ENCODE data around the gene TMEM138. TPM values are rescaled to one million over a fixed set of nuclear protein-coding genes. Genes with fewer than 3 reads are reported as not detected.

The TMEM138 gene
- total and polyA plus RNA-seq, 2 of the 13 experiments (the other 11 are each of a cell fraction or from before 2014, with no cell fraction given) = 43.5 to 61.0 TPM

DNA sequence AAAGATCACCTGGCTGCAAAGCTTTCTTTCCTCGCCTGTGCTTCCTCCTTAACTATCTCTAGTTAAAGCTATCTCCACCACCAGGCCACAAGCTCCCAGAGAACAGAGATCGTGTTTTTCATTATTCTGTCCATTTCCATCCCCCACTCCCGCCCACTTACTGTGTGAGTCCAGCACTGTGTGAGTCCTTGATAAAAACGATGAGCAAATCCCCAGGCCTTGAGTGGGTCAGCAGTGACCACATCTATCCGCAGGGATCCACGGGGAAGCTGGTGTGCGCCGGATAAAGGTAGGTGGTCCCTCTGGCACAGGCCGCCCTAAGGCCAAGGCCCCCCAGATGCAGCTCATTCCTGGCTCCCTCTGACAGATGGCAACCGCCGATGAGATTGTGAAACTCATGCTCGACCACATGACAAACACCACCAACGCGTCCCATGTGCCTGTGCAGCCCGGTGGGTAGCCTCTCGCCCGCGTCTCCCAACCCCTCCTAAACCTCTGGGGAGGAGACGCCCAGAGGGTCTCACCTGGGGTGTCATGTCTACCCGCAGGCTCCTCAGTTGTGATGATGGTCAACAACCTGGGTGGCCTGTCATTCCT is 19.9 kb upstream of the TMEM138 start:
- Histone ChIP-seq H3K27me3 (ENCODE audit: control insufficient read depth in 1 of 2, insufficient read depth in 2 of 2, low read length in 2 of 2) (no peaks in the 10 kb centered on the region), H4K20me1 (ENCODE audit: insufficient read depth, low read length) (peaks cover 7% of the 10 kb centered on the region; the same call in 1 of the 2 replicates), H3K4me1 (ENCODE audit: insufficient read depth, low read length) (peaks cover 2% of the 10 kb centered on the region), H3K27ac (ENCODE audit: extremely low read length, insufficient read depth, low read length) (no peak overlapping the region), H2AFZ (ENCODE audit: low read length) (no peak overlapping the region), H3K4me2 (ENCODE audit: low read depth, low read length) (no peak overlapping the region), H3K36me3 (replicated peaks in 1 of 2; ENCODE audit: control insufficient read depth in 1 of 2, insufficient read depth in 2 of 2, low read length in 2 of 2) (peaks cover 54 to 90% of the 10 kb centered on the region in 2 experiments), H3K9me3 (ENCODE audit: low read length) (no peaks in the 10 kb centered on the region), H3K79me2 (ENCODE audit: insufficient read depth, low read length) (peaks cover 8% of the 10 kb centered on the region), H3K9ac (ENCODE audit: insufficient read depth, low read depth, low read length) (no peak overlapping the region), H3K4me3 (replicated peaks in 1 of 3; ENCODE audit: insufficient read depth in 1 of 3, low read depth in 2 of 3, low read length in 3 of 3) (no peak overlapping the region)
- BruUV-seq (replicated peaks) = no TSS peak
- DNase-seq (ENCODE audit: low spot score) = no peak
- no peak for FAIRE-seq
- in situ Hi-C loops (cut with HindIII; ENCODE audit: extremely low pct_ligation_motif_present, low pct_unique_long_range_greater_than_20kb) = no loop called here
- TF ChIP-seq RBFOX2 (IDR thresholded peaks at IDR 0.05; ENCODE audit: low read depth, low read length) = 0 out of 2 replicates have a peak, but pooled peaks have one; percentile 32
- TF ChIP-seq, protein P1, sequence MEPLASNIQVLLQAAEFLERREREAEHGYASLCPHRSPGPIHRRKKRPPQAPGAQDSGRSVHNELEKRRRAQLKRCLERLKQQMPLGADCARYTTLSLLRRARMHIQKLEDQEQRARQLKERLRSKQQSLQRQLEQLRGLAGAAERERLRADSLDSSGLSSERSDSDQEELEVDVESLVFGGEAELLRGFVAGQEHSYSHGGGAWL (CRISPR knock-in tag; IDR thresholded peaks at IDR 0.05) = no peak
- peak; percentile 30 for TF ChIP-seq AGO2 (optimal IDR thresholded peaks at IDR 0.05; ENCODE audit: low read depth, low read length)
- no peak for ATAC-seq
- POLR2A ChIA-PET = interaction anchor here (1.7 kb wide), 1 partner anchor 19 kb away, joined by 4 read pairs; the partner anchor contains the start of genes CYB561A3 and TMEM138
- CTCF ChIA-PET (ENCODE audit: low intra/inter-chr PET ratio, low total read pairs) = no interaction called here
- intact Hi-C loops (cut with micrococcal nuclease; ENCODE audit: unreplicated experiment) = no loop called here
- WGBS (ENCODE audit: low lambda C conversion rate) = 98% methylated on average over 20 of the region's 20 CpGs

DNA sequence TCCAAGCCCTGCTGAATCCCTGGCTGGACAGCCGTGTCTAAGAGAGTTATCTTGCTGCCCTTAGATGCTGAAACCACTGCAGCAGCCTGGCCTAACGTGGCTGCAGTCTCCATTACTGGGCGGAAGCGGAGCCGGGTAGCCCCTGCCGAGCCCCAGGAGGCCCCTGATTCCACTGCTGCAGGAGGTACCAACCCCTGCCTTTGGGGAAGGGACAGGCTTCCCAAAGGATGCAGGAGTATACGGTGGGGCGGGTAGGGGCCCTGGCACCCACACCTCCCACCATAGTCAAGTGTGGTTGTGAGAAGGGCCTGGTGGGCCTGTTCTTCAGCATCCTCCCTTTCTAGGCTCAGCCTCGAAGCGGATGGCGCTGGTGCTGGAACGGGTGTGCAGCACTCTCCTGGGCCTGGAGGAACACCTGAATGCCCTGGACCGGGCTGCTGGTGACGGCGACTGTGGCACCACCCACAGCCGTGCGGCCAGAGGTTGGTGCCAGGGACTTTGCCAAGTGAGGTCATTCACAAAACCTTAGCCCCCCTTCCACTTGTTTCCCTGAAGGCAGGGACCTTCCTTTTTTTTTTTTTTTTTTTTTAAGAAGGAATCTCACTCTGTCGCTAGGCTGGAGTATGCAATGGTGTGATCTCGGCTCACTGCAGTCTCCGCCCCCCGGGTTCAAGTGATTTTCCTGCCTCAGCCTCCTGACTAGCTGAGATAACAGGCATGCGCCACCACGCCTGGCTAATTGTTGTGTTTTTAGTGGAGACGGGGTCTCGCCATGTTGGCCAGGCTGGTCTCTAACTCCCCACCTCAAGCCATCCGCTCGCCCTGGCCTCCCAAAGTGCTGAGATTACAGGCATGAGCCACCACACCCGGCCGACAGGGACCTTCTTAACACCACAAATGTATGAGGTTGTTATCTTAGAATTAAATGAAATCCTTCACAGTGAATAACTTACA is 18.1 kb upstream of the TMEM138 start:
- H3K9me3 ChIP-seq (ENCODE audit: low read length) = no peaks in the 10 kb centered on the region
- no peak overlapping the region for H3K4me3 ChIP-seq (replicated peaks in 1 of 3; ENCODE audit: insufficient read depth in 1 of 3, low read depth in 2 of 3, low read length in 3 of 3)
- H3K27ac ChIP-seq (ENCODE audit: extremely low read length, insufficient read depth, low read length) = no peak overlapping the region
- DNase-seq (ENCODE audit: low spot score) (no peak), FAIRE-seq (no peak), ATAC-seq (no peak)
- peaks cover 49 to 73% of the 10 kb centered on the region in 2 experiments for H3K36me3 ChIP-seq (replicated peaks in 1 of 2; ENCODE audit: control insufficient read depth in 1 of 2, insufficient read depth in 2 of 2, low read length in 2 of 2)
- ChIA-PET CTCF (ENCODE audit: low intra/inter-chr PET ratio, low total read pairs) (no interaction called here), POLR2A (no interaction called here)
- intact Hi-C loops (cut with micrococcal nuclease; ENCODE audit: unreplicated experiment) (no loop called here), in situ Hi-C loops (cut with HindIII; ENCODE audit: extremely low pct_ligation_motif_present, low pct_unique_long_range_greater_than_20kb) (no loop called here)
- no peak overlapping the region for H2AFZ ChIP-seq (ENCODE audit: low read length)
- H3K27me3 ChIP-seq (ENCODE audit: control insufficient read depth in 1 of 2, insufficient read depth in 2 of 2, low read length in 2 of 2) = no peaks in the 10 kb centered on the region
- no peak overlapping the region for H3K4me2 ChIP-seq (ENCODE audit: low read depth, low read length)
- TF ChIP-seq ZNF737 (CRISPR knock-in tag; IDR thresholded peaks at IDR 0.05; ENCODE audit: borderline replicate concordance) = no peak
- TF ChIP-seq AGO2 (optimal IDR thresholded peaks at IDR 0.05; ENCODE audit: low read depth, low read length) = peak; percentile 57
- TF ChIP-seq POLR2AphosphoS5 (IDR thresholded peaks at IDR 0.05; ENCODE audit: low read depth, low read length) = peak; percentile 12; the same call in 1 of the 2 replicates
- H3K4me1 ChIP-seq (ENCODE audit: insufficient read depth, low read length) = no peaks in the 10 kb centered on the region
- no peaks in the 10 kb centered on the region for H3K79me2 ChIP-seq (ENCODE audit: insufficient read depth, low read length)
- H3K9ac ChIP-seq (ENCODE audit: insufficient read depth, low read depth, low read length) = no peak overlapping the region
- H4K20me1 ChIP-seq (ENCODE audit: insufficient read depth, low read length) = peaks cover 7% of the 10 kb centered on the region; the same call in 1 of the 2 replicates
- 99% methylated on average over 21 of the region's 29 CpGs for WGBS (ENCODE audit: low lambda C conversion rate)
- no TSS peak for BruUV-seq (replicated peaks)
